Dedifferentiated amniotic fluid mesenchymal stem cell (primary cell): Measurements from ENCODE around the gene PLEKHJ1.
A peak's percentile ranks its signal among the peaks of the same experiment; 100 is the strongest.

Experiments used
- DNase-seq: peaks from one replicate; pipeline ENCODE4 v3.0.0-alpha.2; 2016; ENCODE audit errors: extremely low spot score

Gene PLEKHJ1

DNA sequence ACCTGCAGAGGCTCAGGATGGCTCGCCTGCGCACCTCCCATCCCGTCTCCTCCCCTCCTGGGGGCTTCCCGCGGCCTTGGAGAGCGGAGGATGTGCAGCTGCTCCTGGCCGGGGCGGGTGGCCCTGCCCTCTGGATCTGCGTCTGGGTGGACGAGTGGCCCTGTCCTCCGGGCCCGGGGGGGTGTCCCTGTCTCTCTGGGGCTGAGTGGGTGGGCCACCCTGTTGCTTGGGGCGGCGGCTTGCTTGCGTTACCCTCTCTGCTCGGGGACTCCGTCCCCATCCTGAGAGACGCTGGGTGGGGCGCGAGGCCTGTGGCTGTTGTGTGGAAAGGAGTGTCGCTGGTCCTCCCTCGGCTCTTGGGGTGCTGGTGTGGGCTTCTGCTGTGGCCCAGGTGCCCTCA, 37.8 kb downstream of the PLEKHJ1 start:
- no peak for DNase-seq

DNA sequence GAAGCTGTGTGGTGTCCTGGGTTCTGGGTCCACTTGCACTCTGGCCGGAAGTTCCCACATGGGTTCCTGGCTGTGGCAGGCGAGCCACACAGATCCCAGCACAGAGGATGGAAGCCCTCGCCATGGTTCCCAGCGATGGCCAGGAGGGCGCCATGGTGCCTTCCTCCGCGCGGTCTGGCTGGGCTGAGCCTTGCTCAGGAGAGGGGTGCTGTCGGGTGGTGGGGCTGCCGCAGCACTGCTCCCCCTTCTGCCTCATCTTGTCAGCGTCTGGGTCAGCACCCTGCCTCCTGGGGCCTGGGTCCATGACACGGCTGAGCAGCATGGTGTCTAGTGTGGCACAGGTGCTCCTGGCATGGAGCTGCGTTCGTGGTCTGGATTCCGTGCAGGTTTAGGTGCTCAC, 38.9 kb downstream of the PLEKHJ1 start:
- no peak for DNase-seq

DNA sequence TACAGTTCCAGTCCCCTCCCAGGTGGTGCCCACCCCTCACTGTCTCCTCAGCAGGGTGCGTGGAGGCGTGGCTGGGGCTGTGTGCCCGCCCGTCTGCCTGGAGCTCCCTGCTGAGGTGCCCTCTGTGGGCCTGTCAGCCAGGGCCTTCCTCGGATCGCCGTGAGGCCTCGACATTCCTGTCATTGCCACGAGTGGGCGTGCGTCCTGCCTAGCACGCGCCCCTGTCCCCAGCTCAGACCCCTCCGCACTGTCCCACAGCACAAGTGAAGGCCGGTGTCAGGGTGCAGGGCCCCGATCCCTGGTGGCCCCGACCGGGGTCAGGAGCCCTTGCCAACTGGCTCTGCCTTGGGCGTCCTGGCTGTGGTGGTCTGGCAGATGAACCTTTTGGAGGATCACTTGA, 40.2 kb downstream of the PLEKHJ1 start:
- DNase-seq: no peak

DNA sequence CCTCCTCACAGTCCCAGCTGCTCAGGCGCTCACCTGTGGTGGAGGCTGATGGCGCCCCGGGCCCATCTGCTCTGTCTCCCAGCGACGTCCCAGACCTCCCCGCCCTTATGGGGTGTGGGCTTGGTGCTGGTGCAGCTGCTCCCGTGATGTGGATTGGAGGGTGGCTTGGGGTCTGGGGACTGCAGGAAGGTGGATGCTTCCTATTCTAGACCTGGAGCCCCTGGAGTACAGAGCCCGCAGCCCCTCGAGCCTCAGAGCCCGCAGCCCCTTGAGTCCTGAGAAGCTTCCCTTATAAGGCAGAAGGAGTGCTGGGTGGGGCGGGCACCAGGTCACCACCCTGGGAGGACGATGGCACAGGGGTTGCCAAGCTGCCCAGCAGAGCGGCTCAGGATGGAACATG, 40.8 kb downstream of the PLEKHJ1 start:
- DNase-seq: no peak

DNA sequence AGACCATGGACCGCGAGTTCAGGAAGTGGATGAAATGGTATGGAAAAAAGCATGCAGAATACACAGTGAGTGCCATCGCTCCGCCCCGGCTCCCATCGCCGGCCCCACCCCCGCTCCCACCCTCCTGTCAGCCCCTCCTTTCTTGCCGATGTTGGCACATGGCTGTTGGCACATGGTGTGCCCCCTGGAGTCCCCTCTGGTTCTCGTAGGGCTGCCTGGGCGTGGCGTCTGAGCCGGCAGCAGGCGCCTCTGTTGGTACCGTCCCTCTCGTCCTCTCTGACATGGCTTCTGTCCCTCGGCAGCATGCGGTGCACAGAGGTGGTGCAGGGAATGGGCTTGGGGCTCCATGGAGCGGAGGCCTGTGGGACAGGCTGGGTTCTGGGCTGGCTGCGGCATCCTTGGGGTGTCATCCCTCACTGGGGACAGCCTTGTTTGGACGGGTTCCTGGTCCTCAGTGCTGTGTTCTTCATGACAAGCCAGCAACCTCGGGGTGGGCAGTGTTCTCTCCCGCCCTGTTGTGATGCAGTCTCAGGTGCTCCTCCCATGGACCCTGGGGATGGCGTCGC, 41.5 kb downstream of the PLEKHJ1 start:
- DNase-seq: no peak

DNA sequence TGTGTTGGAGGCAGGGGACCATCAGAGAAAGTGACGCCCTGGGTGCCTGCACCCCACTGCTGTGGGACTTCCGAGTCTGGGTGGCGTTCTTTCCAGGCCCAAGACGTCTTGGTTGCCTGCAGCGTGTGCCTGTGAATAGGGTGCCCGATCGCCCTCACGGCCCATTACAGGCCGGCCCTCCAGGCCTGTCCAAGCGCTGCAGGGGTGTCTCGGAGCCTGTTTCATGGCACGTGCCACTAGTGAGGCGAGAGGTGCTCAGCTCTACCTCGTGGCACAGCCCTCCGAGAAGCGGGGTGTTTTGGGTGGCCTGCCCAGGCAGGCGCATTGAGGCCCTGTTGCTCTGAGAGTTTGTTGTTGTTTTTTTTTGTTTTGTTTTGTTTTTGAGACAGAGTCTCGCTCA, 42.3 kb downstream of the PLEKHJ1 start:
- no peak for DNase-seq

DNA sequence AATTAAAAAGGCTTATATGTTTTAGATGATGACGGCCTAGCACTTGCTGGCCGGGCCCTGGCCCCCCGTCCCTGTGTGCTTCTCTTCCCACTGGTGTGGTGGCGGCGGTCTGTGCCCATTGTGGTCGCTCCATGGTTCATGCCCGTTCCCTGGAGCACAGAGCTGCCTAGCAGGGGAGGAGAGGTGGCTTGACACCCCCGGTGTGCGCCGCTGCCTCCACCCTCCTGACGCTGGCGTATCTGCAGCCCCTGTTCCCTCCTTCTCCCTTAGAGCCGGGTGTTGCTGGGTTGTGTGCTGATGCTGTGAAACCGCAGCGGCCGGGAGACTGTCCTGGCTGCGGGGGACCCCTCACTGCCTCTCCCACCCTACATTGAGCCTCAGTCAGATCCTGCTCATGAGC, 43.3 kb downstream of the PLEKHJ1 start:
- no peak for DNase-seq

DNA sequence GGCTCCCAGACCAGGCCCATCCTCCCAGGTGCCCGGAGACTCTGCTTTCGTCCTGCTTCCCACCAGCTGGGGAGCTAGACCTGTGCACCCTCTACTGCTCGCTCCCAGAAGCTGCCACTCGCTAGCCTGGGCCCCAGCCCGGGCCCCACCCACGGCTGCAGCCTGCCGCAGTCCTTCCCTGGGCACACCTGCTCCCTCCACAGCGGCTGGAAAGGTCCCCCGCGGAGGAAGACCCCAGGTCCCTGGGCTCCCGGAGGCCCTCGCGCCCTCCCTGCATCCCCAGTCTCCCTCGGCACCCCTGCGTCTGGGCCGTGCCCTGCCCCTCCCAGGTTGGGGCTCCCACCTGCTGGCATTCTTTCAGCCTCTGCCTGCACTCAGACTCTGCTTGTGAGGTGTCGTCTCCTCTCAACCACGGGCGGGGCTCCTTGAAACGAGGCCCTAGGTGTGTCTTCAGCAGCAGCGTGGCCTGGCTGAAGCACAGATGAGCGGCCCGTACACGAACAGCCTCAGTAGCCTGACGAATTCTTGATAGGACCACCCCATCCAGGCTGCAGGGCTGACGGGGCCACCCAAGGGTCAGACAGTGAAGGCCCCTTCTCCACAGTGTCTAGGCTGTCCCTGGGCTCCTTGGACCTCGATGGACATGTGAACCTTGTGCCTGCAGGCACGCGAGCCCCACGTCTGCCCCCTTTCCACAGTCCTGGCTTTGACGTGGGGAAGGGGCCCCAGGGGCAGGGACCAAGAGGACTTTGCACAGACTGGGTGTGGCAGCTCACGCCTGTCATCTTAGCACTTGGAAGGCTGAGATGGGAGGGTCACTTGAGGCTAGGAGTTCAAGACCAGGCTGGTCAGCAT, 44.4 kb downstream of the PLEKHJ1 start:
- DNase-seq: no peak

DNA sequence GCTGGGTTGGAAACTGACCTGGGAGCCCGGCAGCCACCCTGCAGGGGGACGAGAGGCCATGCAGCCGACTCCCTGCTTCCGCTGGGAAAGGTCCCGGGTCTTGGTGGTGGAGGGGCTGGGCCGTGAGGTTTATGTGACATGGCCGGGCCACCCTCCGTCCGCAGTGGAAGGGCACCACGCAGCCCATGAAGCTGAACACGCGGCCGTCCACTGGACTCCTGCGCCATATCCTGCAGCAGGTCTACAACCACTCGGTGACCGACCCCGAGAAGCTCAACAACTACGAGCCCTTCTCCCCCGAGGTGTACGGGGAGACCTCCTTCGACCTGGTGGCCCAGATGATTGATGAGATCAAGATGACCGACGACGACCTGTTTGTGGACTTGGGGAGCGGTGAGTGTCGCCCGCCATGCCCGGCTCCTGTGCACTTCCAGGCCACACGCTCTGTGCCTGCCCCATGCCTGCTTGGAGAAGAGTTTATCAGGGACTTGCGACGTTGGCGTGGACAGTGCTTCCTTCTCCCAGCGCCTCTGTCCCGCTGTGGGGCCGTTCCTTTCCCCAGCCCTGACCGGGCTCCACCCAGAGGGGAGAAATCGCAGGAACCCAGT, 45.2 kb downstream of the PLEKHJ1 start:
- no peak for DNase-seq

DNA sequence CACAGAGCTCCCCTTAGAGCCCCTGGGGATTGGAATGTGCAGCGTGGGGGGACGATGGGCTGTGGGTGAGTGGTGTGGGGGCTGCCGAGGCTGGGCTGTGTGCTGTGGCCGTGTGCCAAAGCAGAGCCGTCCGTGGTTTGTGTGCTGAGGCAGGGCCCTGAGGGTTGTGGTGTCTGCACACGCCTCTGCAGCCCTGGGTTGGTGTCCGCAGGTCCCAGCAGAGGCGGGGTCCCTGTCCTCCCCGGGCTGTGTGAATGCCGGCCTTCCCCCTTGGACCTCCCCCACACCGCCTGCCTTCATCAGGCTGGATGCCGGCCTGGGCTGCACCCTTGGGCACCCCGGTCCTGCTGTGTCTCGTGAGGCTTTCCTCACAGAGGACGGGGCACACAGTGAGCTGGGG, 46.2 kb downstream of the PLEKHJ1 start:
- DNase-seq: no peak

DNA sequence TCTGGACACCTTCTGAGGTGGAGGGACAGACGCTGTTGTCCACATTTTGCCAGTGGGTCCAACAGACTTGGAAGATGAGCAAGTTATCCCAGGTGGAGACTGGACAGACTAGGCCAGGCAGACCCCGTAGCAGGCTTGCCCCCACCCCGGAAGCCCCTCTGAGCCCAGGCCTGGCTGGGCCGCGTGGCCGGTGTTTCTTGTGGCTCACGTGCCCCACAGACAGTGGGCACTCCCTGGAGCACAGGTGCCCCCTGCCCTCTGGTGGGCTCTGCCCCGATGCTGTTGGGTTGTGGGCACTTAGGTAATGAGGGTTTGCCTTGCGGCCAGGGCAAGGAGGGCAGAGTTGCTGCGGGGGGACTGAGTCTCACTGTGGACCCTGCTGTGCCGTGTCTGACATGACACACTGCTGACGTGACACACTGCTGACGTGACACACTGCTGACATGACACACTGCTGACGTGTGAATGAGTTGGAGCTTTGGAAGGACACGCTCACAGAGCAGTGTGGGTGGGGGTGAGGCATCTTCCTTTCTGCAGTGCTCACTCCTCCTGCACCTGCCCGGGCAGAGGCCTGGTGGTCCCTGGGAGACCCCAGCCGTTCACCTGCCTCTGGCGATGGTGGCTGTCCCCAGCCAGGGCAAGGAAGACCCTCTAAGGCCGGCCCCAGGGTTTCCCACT, 47.3 kb downstream of the PLEKHJ1 start:
- no peak for DNase-seq

DNA sequence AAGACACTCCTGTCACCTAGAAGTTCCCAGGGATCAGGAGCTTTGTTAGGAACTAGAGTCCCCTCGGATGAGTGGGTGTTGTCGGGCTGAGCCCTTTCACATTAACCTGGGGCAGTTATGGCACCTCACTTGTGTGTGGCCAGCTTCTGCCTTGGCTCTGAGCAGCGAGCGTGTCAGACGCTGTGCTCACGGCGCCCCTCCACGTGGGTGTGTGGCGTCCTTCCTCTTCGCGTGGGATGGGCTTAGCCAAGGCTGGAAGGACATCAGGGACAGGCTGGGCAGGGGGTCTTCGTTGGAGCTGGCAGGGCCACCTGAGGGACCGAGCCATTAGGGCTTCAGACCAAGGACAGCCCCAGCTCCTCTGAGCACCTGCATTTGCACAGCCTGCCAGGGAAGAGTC, 49.0 kb downstream of the PLEKHJ1 start:
- DNase-seq: no peak

DNA sequence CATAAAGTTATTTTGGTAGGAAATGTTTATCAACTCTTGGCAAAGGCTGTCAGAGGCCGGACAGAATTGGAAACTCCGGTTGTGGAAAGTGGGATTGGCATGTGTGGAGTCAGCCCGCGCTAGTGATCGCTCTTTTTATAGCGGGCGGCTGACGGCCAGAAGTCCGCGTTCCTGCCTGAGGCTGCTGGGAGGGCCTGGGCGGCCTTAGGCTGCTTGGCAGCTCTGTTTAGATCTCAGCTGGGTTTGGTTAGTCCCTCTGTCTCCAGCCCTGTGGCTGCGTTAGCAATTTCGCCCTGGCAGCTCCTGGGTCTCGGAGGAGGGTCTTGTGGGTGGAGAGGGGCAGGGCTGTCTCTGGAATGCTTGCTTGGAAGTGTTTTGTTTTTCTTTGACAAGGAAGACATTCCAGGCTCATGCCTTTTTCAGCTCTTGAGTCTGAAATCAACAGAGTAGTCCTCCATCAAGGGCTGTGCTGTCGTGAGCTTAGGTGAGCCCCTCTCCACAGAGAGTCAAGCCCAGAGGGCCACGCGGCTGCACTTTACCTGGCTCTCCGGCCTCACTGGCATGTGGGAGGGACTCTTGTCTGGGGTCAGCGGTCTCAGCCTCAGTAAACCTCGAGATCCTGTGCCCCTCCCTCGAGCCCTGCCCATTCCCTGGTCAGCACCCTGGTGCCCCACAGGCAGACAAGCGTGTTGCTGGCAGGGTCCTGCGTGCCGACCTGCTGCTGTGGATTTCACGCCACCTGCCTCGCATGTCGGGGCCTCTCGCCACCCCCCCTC, 49.9 kb downstream of the PLEKHJ1 start:
- DNase-seq: peak; percentile 96

DNA sequence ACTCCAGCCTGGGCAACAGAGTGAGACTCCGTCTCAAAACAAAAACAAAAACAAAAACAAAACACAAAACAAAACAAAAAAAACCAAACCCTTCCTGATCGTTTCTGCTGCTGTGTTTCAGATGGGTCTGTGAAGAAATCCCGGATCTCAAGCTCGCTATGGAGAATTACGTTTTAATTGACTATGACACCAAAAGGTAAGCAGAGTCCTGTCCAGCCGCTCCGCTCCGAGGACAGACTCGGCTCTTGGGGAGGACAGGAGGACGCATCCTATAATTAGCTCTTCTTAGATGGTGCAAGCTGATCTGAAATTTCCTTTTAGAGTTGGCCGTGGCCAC, 50.4 kb downstream of the PLEKHJ1 start:
- no peak for DNase-seq

DNA sequence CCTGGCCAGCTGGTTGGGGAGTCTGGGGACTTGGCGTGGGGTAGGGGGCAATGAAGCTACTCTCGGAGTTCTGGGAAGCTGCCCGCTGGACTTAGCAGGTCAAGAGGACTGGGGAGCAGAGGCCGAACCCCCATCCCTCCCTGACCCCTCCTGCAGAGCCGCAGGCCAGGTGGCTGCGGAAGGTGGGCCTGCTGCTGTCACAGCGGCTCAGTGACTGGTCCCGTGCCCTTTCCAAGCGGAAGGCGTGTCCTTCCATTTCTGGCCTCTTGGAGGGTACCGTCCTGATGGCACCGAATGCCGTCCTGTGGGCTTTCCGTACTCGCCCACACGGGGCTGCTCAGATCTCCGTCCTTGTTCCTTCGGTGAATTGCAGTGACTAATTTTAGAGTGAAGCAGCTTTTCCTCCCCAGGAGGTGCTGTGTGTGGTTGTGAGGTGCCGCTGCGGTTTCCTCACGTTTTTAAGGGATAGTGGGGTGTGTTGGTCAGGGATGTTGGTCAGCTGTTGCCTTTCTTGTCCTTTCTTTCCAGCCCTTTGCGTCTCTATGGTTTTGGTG, 51.6 kb downstream of the PLEKHJ1 start:
- DNase-seq: no peak
